Neural cell (in vitro differentiated cells): ENCODE data around the gene ZCCHC3. TPM values are rescaled to one million over a fixed set of nuclear protein-coding genes. Genes with fewer than 3 reads are reported as not detected.

Experiments
- H2AFZ ChIP-seq: fragments of 200-600, 300-800 bp; sonication (generic), shearing (Covaris generic); 2 replicates; pipeline ENCODE4 v1.6.0; 2014; ENCODE audit warnings: low read depth, mild to moderate bottlenecking, antibody characterized with exemption, low read length, moderate library complexity
- H3F3A ChIP-seq: fragments of 200-600 bp; shearing (Covaris generic); 2 replicates; pipeline ENCODE4 v1.6.1; 2016; ENCODE audit warnings: mild to moderate bottlenecking, moderate library complexity, mixed read lengths, antibody characterized with exemption, low read length; ENCODE audit not compliant: insufficient read depth, poor library complexity, severe bottlenecking
- H3K27ac ChIP-seq: fragments of 200-600, 300-800 bp; sonication (generic), shearing (Covaris generic); 2 replicates; pipeline ENCODE4 v1.5.1; 2014; ENCODE audit warnings: mild to moderate bottlenecking, low read length, moderate library complexity
- H3K27me3 ChIP-seq: fragments of 300-800, 200-600 bp; sonication (generic), shearing (Covaris generic); 2 replicates; pipeline ENCODE4 v1.6.0; 2014; ENCODE audit warnings: mild to moderate bottlenecking, low read depth, low read length, moderate library complexity; ENCODE audit not compliant: insufficient read depth
- H3K36me3 ChIP-seq: fragments of 300-800, 200-600 bp; sonication (generic), shearing (Covaris generic); 2 replicates; pipeline ENCODE4 v1.5.1; 2014; ENCODE audit warnings: mild to moderate bottlenecking, antibody characterized with exemption, low read length, moderate library complexity; ENCODE audit not compliant: insufficient read depth
- H3K4me2 ChIP-seq: fragments of 300-800, 200-600 bp; sonication (generic), shearing (Covaris generic); 2 replicates; pipeline ENCODE4 v1.6.0; 2014; ENCODE audit warnings: mild to moderate bottlenecking, low read length
- H3K4me3 ChIP-seq: fragments of 300-800, 200-600 bp; sonication (generic), shearing (Covaris generic); 2 replicates; pipeline ENCODE4 v1.5.1; 2014; ENCODE audit warnings: mild to moderate bottlenecking, low read length, moderate library complexity
- H3K79me2 ChIP-seq: fragments of 200-600 bp; shearing (Covaris generic); replicated peaks from 2 replicates; pipeline ENCODE4 v1.6.0; 2014; ENCODE audit warnings: mild to moderate bottlenecking, low read length, moderate library complexity; ENCODE audit not compliant: insufficient read depth
- H3K9ac ChIP-seq: fragments of 300-800, 200-600 bp; sonication (generic), shearing (Covaris generic); 2 replicates; pipeline ENCODE4 v1.6.1; 2016; ENCODE audit warnings: mild to moderate bottlenecking, low read length, mixed read lengths
- H3K9me2 ChIP-seq: fragments of 200-600 bp; shearing (Covaris generic); 2 replicates; pipeline ENCODE4 v1.6.1; 2016; ENCODE audit warnings: mild to moderate bottlenecking, low read length, mixed read lengths; ENCODE audit not compliant: insufficient read depth
- H3K9me3 ChIP-seq: fragments of 200-600, 300-800 bp; sonication (generic), shearing (Covaris generic); 2 replicates; pipeline ENCODE4 v1.6.1; 2016; ENCODE audit warnings: mild to moderate bottlenecking, mixed run types, low read length, moderate library complexity, mixed read lengths
- H4K20me1 ChIP-seq: fragments of 200-600 bp; shearing (Covaris generic); 2 replicates; pipeline ENCODE4 v1.6.1; 2016; ENCODE audit warnings: mild to moderate bottlenecking, mixed run types; ENCODE audit not compliant: insufficient read depth
- EP300 ChIP-seq: fragments of 450-650 bp; conservative IDR thresholded peaks from 2 replicates; pipeline ENCODE4 v1.6.1; 2014; ENCODE audit warnings: antibody characterized with exemption, mild to moderate bottlenecking, moderate library complexity; ENCODE audit not compliant: poor library complexity, severe bottlenecking
- EZH2 ChIP-seq: fragments of 200-600, 300-800 bp; shearing (Covaris generic), sonication (generic); IDR thresholded peaks from 2 replicates; pipeline ENCODE4 v1.6.1; 2014; ENCODE audit warnings: antibody characterized with exemption, low read length, borderline replicate concordance, mild to moderate bottlenecking; ENCODE audit not compliant: insufficient read depth, poor library complexity, severe bottlenecking
- MXI1 ChIP-seq: fragments of 450-650 bp; conservative IDR thresholded peaks from 2 replicates; pipeline ENCODE4 v1.6.1; 2014; ENCODE audit warnings: antibody characterized with exemption, mild to moderate bottlenecking; ENCODE audit not compliant: poor library complexity, severe bottlenecking
- POLR2AphosphoS5 ChIP-seq: IDR thresholded peaks from 2 replicates; pipeline ENCODE4 v1.6.1; 2012
- RAD21 ChIP-seq: fragments of 450-650 bp; conservative IDR thresholded peaks from 2 replicates; pipeline ENCODE4 v1.6.1; 2014; ENCODE audit warnings: antibody characterized with exemption, mild to moderate bottlenecking, moderate library complexity
- SMC3 ChIP-seq: fragments of 450-650 bp; conservative IDR thresholded peaks from 2 replicates; pipeline ENCODE4 v1.6.1; 2014; ENCODE audit warnings: antibody characterized with exemption, mild to moderate bottlenecking, moderate library complexity; ENCODE audit not compliant: poor library complexity
- TAF1 ChIP-seq: IDR thresholded peaks from 2 replicates; pipeline ENCODE4 v1.6.1; 2012; ENCODE audit warnings: low read depth
- polyA plus RNA-seq: library from polyadenylated mRNA; depleted of rRNA; stranded (reverse); fragments of >200 nt; gene quantifications from 2 replicates; pipeline ENCODE4 v1.2.3, GENCODE V29; 2014
- TF ChIP-seq, protein P1 (sequence below): fragments of 450-650 bp; IDR thresholded peaks from 2 replicates; pipeline ENCODE4 v1.5.1; 2014; ENCODE audit warnings: antibody characterized with exemption, mild to moderate bottlenecking, moderate library complexity; ENCODE audit not compliant: poor library complexity, severe bottlenecking
- TF ChIP-seq, protein P2 (sequence below): IDR thresholded peaks from 2 replicates; pipeline ENCODE4 v1.6.1; 2012; ENCODE audit warnings: borderline replicate concordance

Gene ZCCHC3
- polyA plus RNA-seq, 1 donor from 2014 or later = 15.5 TPM

DNA sequence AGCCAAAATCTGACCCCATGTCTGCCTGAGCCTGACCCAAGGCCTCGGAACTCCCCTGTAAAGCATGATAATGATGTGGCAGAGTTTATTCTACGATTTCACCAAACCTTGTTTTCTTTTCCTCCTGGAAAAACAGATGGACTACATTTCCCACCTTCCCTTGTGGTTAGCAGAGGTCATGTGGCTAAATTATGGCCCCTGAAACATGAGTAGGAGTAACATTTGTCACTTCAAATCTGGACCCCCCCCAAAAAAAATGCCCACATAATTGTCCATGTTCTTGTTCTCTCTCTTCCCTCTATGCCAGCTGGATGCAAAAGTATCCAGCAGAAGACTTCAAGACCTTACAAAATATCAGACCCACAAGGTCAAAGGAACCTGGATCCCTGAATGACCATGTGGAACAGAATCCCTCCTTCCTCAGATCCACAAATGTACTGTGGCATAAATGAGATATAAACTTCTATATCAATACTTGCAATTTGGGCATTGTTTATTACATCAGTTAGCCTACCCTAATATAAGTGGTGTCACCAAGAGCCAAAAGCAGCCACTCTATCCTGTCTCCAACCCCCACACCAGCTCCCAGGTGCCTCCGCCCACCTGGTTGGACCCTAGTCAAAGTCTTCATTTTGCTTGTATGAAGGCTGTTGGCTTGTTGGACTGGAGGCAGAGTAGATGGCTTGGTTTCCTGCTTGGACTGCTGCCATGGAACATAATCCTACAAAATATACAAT, 8.2 kb upstream of the ZCCHC3 start:
- H3K9me3 ChIP-seq = no peaks in the 10 kb centered on the region
- TF ChIP-seq EZH2 = no peak
- TF ChIP-seq EP300 = no peak
- no peak for TF ChIP-seq POLR2AphosphoS5
- no peak for TF ChIP-seq SMC3
- TF ChIP-seq MXI1 = no peak
- no peak for TF ChIP-seq TAF1
- TF ChIP-seq, protein P1, sequence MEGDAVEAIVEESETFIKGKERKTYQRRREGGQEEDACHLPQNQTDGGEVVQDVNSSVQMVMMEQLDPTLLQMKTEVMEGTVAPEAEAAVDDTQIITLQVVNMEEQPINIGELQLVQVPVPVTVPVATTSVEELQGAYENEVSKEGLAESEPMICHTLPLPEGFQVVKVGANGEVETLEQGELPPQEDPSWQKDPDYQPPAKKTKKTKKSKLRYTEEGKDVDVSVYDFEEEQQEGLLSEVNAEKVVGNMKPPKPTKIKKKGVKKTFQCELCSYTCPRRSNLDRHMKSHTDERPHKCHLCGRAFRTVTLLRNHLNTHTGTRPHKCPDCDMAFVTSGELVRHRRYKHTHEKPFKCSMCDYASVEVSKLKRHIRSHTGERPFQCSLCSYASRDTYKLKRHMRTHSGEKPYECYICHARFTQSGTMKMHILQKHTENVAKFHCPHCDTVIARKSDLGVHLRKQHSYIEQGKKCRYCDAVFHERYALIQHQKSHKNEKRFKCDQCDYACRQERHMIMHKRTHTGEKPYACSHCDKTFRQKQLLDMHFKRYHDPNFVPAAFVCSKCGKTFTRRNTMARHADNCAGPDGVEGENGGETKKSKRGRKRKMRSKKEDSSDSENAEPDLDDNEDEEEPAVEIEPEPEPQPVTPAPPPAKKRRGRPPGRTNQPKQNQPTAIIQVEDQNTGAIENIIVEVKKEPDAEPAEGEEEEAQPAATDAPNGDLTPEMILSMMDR = no peak
- TF ChIP-seq, protein P2, sequence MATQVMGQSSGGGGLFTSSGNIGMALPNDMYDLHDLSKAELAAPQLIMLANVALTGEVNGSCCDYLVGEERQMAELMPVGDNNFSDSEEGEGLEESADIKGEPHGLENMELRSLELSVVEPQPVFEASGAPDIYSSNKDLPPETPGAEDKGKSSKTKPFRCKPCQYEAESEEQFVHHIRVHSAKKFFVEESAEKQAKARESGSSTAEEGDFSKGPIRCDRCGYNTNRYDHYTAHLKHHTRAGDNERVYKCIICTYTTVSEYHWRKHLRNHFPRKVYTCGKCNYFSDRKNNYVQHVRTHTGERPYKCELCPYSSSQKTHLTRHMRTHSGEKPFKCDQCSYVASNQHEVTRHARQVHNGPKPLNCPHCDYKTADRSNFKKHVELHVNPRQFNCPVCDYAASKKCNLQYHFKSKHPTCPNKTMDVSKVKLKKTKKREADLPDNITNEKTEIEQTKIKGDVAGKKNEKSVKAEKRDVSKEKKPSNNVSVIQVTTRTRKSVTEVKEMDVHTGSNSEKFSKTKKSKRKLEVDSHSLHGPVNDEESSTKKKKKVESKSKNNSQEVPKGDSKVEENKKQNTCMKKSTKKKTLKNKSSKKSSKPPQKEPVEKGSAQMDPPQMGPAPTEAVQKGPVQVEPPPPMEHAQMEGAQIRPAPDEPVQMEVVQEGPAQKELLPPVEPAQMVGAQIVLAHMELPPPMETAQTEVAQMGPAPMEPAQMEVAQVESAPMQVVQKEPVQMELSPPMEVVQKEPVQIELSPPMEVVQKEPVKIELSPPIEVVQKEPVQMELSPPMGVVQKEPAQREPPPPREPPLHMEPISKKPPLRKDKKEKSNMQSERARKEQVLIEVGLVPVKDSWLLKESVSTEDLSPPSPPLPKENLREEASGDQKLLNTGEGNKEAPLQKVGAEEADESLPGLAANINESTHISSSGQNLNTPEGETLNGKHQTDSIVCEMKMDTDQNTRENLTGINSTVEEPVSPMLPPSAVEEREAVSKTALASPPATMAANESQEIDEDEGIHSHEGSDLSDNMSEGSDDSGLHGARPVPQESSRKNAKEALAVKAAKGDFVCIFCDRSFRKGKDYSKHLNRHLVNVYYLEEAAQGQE = no peak
- no peak for TF ChIP-seq RAD21
- H4K20me1 ChIP-seq = no peaks in the 10 kb centered on the region
- H3K4me3 ChIP-seq = peak overlapping the region; percentile 84
- peak overlapping the region; percentile 68 for H3K9ac ChIP-seq
- no peak overlapping the region for H3K27ac ChIP-seq
- H2AFZ ChIP-seq = no peak overlapping the region
- H3K4me2 ChIP-seq = peak overlapping the region; percentile 44
- no peaks in the 10 kb centered on the region for H3F3A ChIP-seq
- no peaks in the 10 kb centered on the region for H3K36me3 ChIP-seq
- no peaks in the 10 kb centered on the region for H3K9me2 ChIP-seq
- H3K79me2 ChIP-seq = peaks cover 17% of the 10 kb centered on the region
- H3K27me3 ChIP-seq = no peaks in the 10 kb centered on the region

DNA sequence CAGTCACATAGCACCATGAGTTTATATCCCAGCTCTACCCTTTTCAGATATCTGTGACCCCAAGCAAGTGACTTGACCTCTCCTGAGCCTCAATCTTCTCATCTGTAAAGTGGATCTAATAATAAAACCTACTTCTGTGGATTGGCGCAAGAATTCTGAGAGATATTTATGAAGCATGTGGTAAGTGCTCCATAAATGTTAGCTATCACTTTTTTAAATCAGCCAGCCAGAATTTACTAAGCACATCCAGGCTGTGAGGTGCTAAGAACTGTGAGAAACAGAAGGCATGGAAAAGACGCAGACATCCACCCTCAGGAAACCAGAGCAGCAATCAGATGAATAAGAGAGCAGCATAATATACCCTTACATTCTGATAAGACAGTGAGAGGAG, 7.7 kb upstream of the ZCCHC3 start:
- Histone ChIP-seq H3F3A (no peaks in the 10 kb centered on the region), H3K4me3 (peak overlapping the region; percentile 84), H3K9me3 (no peaks in the 10 kb centered on the region), H3K4me2 (peak overlapping the region; percentile 44), H3K79me2 (peaks cover 17% of the 10 kb centered on the region), H3K9me2 (no peaks in the 10 kb centered on the region), H3K27ac (peak overlapping the region; percentile 52), H3K27me3 (no peaks in the 10 kb centered on the region), H4K20me1 (no peaks in the 10 kb centered on the region), H2AFZ (peak overlapping the region; percentile 86), H3K9ac (peak overlapping the region; percentile 68), H3K36me3 (no peaks in the 10 kb centered on the region)
- TF ChIP-seq, protein P2 = no peak
- TF ChIP-seq, protein P1 = no peak
- TF ChIP-seq EP300 = no peak
- TF ChIP-seq TAF1 = no peak
- TF ChIP-seq RAD21 = no peak
- TF ChIP-seq SMC3 = peak; percentile 5
